ENCODE data around the gene GORASP1.

GORASP1 gene

GRCh38 chr3:39124876-39125840, 17.7 kb upstream of the GORASP1 start:
- no peak for DNase-seq

- DNase-seq = no peak
Observed at GRCh38 chr3:39122813-39123212, 15.4 kb upstream of the GORASP1 start.

GRCh38 chr3:39121621-39122020, 14.2 kb upstream of the GORASP1 start:
- no peak for DNase-seq

- no peak for DNase-seq
Observed at GRCh38 chr3:39118931-39119660, 11.7 kb upstream of the GORASP1 start.

- no peak for DNase-seq
Observed at GRCh38 chr3:39118079-39118478, 10.7 kb upstream of the GORASP1 start.

GRCh38 chr3:39115870-39116269, 8.4 kb upstream of the GORASP1 start:
- DNase-seq = no peak

GRCh38 chr3:39114456-39114855, 7.0 kb upstream of the GORASP1 start:
- DNase-seq = no peak

GRCh38 chr3:39113291-39113690, 5.9 kb upstream of the GORASP1 start:
- no peak for DNase-seq

GRCh38 chr3:39112535-39112934, 5.1 kb upstream of the GORASP1 start:
- DNase-seq = no peak

- DNase-seq = no peak
Observed at GRCh38 chr3:39112113-39112512, 4.7 kb upstream of the GORASP1 start.

- no peak for DNase-seq
Observed at GRCh38 chr3:39110041-39110639, 2.7 kb upstream of the GORASP1 start.

GRCh38 chr3:39109086-39109485, 1.7 kb upstream of the GORASP1 start:
- no peak for DNase-seq

- DNase-seq = no peak
Observed at GRCh38 chr3:39108200-39108710, 828 bp upstream of the GORASP1 start.

- no peak for DNase-seq
Observed at GRCh38 chr3:39106851-39107387, 508 bp downstream of the GORASP1 start.

- DNase-seq = no peak
Observed at GRCh38 chr3:39106281-39106811, 1.1 kb downstream of the GORASP1 start.

GRCh38 chr3:39105687-39106063, 1.8 kb downstream of the GORASP1 start:
- no peak for DNase-seq

GRCh38 chr3:39104961-39105686, 2.3 kb downstream of the GORASP1 start:
- DNase-seq = no peak

- DNase-seq = no peak
Observed at GRCh38 chr3:39103791-39104552, 3.5 kb downstream of the GORASP1 start.

- no peak for DNase-seq
Observed at GRCh38 chr3:39103324-39103693, 4.1 kb downstream of the GORASP1 start.

GRCh38 chr3:39102504-39103323, 4.7 kb downstream of the GORASP1 start:
- no peak for DNase-seq

Measured in NCI-H1436 treated with DMSO at 0.1 percent for 48 hours (cell line).